NK-92 treated with Interleukin-12 subunit alpha and Interleukin-12 subunit beta, amount 100 ng/mL, for 24 hours (cell line): Measurements from ENCODE around the gene ELF4.
A peak's percentile ranks its signal among the peaks of the same experiment; 100 is the strongest.
"Not testable (repeated sequence)": the region's sequence is repeated elsewhere in the genome, so short reads cannot be mapped to it uniquely, and the experiment has no call there.

Source experiments
- DNase-seq: peaks from one replicate; lab custom pipeline; 2025; lab: John Stamatoyannopoulos, UW

Gene ELF4

DNA sequence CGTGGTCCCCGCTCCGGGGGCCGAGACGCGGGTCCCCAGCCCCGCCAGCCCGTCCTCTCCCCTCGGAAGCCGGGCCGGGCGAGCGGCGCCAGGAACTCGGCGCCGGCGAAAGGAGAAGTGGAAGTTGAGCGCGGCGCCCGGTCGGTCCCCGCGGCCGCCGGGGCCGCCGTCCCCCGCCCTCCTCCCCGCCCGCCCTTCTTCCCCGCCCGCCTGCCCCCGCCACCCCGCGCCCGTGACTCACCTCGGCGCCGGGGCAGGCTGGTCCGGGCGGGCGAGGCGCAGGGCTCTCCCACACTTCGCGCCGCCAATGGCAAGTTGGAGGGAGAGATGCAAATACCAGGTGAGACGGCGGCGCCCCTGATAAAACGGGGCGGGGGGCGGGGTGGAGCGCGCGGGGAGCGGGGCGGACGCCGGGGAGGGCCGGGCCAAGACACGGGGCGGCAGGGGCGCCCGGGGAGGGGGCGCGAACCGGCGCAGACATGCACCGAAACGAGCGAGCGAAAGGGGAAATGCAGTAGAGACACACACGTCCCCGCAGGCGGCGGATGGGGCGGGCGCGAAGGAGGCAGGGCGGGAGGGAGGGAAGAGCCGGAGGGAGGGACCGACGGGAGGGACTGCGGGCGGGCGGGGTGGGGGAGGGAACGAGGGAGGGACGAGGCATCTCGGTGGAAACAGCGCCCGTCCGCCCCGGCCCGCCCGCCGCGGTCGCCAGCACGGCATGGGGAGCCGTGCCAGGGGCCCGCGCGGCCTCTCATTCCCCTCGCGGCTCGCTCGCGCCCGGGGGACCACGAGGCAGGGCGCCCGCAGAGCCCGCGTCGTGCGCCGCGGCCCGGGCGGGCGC, at the start of gene ELF4:
ELF4 (minus strand) TSS at position 119 of the 841 bp plus-strand sequence. CDS start 29,167 bp downstream, outside the sequence.
- DNase-seq: peak; percentile 41

DNA sequence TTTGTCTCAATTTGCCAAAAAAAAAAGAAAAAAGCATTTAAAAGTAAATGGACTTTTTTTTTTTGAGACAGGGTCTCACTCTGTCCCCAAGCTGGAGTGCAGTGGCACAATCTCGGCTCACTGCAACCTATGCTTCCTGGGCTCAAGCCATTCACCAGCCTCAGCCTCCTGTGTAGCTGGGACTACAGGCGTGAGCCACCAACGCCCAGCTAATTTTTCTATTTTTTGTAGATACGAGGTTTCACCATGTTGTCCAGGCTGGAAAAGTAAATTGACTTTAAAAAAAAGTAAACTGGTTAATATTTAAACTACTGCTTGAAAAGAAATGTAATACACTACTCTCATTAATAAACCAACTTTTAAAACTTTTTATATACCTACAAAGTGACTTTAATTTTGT, 49.5 kb upstream of the ELF4 start:
- DNase-seq: no peak

DNA sequence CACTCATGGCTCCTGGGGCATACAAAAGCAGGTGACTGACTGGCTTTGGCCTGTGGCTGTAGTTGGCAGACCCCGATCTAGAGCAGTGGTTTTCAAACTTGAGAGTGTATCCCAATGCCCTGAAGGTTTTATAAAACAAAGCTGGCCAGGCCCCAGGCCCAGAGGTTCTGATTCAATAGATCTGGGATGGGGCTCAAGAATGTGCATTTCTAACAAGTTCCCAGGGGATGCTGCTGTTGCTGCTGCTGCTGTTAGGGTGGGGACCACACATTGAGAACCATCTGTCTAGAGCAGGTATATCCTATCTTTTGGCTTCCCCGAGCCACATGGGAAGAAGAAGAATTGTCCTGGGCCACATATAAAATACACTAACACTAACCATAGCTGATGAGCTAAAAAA, 48.0 kb upstream of the ELF4 start:
- DNase-seq: no peak

DNA sequence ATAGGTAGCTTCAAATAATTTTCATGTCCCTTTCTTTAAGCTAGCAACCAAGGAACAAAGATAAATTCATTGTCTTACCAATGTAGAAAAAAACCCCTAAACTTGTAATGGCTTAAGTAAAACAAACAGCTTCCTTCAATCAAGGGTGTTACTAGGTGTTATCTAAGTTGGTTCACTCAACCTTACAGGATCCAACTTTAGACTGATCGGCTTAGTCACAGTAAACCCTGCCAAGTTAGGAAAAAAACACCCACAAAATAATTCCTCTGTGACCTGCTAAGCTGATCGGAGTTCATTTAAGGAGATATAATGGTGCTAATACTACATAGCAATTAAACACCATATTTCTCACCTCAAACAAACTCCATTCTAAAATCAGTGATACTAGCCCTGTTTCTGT, 45.3 kb upstream of the ELF4 start:
- no peak for DNase-seq

DNA sequence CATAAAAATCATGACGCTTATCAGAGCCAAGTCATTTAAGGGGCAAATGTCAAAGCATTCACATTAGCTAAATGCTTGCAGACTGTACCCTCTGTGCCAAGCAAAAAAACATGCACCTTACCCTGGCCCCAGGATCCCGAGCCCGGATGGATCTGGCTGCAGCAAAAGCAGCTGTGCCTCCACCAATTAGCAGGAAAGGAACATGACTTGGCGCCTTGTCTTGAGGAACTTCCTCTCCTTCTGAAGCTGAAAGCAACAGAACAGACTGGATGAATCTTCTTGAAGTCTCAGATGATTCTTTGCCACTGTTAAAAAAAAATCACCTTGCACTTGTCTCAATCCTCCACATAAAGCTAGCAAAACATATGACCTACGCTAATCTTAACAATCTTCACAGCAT, 37.3 kb upstream of the ELF4 start:
- no peak for DNase-seq

DNA sequence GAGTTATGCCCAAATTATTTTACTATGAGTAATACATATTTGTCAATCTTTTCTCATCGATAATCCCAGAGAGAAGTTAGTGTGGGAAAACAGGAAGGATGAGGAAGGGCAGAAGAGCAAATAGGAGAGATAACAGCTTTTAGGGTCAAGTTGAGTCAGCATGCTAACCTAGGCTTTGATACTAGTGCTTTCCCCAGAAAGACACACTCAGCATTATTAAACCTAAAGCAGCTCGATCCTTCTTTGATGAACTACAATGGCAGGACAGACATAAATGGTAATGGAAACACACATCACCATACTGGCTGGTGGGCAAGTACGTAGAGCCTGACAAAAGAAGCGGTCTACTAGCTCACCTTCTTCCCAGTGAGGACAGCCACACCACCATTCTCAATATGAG, 34.8 kb upstream of the ELF4 start:
- no peak for DNase-seq

DNA sequence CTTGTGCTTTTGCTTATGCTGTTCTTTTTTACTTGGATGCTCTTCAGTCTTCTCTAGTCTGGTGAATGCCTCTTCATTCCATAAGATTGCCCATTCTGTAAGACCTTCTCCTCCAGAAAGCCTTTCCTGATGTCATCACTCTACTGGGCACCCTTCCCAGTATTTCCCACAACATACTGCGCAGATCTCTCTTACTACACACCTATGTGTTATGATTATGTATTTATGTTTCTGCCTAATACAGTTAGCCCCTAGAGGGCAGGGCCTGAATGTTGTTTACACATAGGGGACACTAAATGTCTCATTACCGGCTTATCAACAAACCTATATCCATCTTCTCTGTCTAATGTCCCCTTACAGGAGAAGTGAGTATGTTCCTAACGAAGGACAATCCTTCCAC, 34.2 kb upstream of the ELF4 start:
- no peak for DNase-seq

DNA sequence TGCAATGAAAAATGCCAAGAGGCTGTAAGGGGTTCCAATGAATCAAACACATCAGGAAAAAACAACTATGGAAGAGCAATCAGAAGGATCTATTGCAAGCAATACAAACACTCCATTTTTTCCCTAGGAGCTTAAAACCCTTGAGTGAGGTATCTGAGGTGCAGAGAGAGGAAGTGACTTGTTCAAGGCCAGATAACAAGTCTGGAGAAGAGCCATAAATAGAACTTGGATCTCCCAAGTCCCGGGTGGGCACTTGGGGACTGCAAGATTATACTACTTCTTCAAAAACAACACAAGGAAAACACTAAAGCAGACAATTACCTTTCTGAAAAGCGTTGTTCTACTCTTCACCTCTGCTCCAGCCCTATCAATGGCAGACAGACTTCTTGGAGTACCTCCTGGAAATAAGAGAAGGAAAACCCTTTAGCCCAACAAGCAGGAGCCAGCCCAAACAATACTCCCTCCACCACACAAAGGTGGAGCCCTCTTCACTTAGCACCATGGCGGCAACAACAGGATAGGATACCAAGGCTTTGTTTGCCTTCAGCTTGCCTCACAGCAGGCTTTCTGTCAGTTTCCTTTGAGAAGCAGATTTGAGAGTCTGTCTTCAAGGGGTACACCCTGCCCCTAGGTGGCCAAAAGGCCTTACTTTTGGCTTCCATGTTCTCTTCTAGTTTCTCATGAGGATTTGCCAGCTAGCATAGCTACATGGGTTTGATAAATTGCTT, 29.3 kb upstream of the ELF4 start:
- DNase-seq: no peak

DNA sequence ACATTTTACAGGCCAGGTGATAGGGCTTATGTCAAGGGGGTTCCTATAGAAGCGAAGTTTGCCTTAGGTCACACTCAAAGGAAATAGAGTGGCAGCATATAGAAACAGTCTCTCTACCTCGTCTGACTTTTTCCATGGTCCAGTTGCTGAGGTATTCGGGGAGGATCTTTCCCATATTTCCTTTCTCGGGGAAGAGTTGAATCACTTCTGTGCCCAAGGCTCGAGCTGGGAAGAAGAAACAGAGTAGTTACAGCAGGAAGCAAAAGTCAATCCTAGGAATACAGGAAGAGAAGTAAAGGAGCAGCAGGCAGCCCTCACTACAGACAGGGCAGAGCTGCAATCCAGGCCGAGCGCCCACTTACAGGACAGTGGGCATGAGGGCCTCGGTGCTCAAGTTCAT, 26.7 kb upstream of the ELF4 start:
- no peak for DNase-seq

DNA sequence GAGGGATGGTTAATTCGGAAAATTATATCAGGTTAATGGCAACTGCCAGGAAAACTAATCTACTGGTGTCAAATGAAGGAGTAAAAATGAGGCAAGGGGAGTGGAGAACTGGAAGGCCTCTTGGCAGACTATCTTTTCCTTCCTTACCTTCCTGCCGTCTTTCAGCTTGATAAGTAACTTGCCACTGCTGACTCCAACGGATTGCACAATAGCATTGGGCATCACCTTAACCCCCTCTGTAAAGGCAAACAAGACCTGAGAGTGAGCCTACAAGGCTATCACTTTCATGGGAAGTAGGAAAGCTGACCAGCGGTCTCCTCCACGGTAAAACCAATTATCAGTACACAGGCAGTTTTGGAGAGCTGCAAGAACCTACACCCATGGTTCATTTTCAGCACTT, 26.2 kb upstream of the ELF4 start:
- DNase-seq: no peak

DNA sequence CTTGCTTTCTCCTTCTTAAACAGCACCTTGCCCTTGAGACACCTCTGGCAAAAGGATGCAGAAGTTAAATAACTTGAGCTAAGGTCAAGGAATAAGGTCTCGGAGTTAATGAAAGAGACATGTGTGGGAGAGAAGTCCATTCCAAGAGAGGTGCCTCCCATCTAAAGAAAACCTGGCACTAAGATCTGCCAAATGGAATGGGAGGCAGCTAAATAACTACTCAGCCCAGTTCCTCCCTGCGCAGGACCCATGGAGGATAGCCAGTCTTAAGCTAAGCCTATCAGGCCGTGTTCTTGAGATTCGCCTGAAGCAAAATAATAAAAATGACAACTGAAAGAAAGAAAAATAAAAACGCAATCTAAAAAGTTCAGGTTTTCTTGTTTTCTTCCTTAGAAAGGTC, 20.7 kb upstream of the ELF4 start:
- no peak for DNase-seq

DNA sequence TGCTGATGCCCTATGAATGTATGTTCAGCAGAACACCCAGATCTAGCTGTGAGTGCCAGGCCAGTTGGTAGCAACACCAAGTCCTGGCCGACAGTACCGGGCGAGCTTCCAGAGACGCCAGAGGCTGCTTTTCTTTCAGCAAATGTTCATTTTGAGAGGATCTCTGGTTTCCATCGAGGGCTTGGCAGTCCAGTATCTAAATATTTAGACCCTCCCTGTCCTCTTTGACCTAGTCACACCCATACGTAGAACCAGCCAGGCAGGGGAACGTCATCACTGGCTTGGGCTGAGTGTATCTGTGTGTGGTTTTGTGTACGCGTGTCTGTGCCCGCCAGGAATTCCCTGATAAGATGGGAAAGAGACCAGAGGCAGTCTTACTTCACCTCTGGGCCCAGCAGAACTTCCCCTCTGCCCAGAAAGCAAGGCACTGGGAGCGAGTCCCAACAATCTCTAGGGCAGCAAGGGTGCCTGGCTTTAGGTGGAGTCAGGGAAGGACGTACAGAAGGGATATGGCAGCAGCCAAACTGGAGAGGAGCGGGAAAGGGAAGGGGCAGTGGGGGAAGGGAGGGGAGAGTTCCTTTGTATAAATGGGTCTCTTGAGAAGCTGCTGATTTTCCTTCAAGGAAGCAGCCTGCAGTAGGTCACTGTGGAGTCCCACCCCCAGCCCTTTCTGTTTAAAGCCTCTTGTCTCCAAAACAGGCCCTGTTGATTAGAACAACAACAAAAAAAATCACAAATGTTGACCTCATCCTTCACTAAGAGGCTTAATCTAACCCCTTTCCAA, 15.0 kb upstream of the ELF4 start:
- no peak for DNase-seq

DNA sequence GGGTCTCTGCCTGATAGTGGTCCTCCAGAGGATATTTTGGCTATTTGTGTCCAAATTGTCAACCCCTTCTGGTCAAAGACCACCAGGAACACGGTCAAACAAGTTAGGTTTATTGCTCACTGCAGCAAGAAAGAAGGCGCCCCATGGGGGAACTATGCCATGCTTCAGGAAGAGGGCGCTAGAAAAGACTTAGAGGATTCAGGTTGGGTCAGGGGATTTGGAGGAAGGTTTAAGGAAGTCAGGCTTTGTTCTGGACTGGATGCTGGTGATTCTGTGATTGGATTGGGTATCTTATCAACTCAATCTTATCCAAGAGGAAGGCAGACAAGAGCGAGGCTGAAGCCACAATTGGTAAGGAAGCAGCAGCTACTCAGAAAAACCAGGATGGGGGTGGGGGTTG, 14.3 kb upstream of the ELF4 start:
- DNase-seq: no peak

DNA sequence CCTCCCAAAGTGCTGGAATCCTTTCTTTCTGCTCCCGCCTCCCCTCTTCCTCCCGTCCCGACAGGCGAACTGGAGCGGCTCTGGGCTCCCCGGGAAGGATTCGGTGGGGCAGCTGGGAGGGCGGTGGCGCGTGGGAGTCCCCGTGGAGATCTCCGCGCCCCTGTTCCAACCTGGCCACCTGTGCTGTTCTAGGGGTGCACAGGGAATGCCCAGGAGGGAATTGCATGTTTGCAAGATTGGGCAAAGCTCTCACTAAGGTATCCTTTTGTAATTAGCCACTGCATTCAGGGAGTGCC, 11.2 kb upstream of the ELF4 start:
- no peak for DNase-seq

DNA sequence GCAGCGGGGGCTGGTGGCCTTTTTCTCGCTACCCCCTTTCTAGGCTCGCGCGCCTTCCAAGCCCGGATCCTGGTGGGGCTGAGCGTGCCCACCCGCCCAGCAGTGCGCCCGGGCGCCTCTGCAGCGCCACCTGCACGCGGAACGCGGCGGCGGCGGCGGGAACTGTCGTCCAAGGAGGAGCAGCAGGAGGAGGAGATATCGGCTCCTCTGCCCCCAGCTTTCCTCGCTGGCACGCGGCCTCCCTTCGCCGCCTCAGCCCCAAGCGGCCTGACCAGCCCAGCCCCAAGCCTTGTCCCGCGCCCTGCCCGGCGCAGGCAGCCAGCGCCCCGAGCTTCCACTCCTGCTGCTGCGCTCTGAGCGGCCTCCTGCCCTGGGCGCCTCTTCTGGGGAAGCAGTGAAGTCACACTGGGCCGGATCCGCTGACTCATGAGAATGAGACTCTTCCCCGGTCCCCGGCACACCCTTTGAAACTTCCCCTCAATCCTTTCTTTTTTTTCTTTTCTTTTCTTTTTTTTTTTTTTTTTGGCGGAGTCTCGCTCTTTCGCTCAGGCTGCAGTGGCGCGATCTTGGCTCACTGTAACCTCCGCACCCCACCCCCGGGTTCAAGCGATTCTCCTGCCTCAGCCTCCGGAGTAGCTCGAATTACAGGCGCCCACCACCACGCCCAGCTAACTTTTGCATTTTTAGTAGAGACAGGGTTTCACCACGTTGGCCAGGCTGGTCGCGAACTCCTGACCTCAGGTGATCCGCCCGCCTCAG, 10.6 kb upstream of the ELF4 start:
- no peak for DNase-seq

DNA sequence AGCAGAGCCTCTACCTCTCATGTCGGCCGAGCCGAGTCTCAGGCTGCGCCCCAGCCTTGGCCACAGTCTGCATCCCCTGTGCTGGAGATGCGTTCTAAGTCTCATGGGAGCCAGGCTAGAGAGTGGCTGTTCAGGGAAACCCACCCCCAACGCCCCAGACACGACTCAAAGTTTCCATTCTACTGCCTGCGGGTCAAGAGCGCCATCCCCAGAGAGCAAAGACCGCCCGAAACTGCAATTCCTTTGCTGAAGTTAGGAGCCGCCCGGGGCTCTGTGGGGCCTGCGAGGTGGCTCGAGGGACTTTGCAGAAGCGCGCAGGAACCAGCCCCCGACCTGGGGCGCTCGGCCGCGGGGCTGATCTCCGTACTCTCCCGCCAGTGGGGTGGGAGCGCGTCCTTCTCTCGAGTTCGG, 10.0 kb upstream of the ELF4 start:
- no peak for DNase-seq

DNA sequence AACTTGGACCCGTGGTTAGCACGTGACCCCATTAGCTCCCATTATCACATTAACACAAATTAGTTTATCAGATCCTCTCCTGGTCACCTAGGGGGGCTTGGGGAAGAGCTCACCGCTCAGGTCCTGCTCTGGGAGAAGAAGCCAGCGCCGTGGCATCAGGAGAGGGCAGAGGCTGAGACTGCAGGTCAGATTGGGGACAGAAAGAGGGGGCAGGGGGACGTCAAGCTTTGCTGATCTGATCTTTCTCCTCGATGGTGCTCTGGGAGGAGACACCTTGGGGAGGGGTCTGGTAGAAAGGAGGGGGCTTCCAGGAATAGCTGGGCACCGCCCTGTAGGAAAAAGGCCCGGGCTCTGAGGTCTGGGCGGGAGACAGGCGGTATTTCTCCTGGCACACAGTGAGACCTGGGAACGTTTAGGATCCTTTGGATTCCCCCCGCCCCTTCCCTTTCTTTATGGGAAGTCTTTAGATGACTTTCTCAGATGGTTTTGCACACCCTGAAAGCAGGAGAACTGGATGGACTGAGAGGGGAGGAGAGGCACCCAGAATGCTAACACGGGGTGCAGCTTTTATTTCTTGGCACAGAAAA, 9.1 kb upstream of the ELF4 start:
- DNase-seq: no peak

DNA sequence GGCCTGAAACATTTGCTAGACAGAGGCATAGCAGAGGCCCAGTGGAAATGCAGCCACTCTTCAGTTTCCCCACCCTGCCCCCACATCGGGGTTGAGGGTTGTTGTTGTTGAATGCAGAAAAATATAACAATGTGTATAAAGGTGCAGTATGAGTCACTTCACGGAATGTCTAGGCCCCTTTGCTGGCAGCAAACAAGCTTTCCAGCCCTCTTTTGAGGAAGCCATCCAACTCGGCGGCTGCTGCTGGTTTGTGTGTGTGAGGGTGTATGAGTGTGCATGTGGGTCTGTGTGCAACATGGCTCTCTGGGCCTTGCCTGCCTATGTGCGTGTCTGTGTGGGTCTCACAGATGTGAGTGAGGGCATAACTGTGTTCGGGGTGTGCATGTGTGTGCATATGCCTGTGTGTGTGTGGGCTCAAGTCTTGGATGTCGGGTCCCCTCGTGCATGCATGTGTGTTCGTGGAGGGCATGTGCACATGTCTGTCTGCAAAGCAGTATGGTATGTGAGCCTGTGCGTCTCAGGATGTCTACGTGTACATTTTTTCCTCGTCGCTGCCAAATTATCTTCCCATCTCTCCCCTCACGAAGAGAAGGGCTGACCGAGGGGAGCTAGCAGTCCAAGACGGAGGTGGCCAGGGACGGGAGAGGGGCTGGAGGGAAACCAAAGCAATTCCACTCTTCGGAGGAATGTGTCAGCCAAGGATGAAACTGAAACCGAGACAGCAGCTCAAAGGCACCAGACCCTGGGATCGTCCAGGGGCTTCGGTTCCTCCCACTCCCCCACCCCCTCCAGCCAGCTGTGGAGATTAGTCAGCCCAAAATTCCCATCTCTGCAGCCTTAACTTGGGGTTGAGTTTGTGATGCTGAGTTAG, 8.4 kb upstream of the ELF4 start:
- no peak for DNase-seq

DNA sequence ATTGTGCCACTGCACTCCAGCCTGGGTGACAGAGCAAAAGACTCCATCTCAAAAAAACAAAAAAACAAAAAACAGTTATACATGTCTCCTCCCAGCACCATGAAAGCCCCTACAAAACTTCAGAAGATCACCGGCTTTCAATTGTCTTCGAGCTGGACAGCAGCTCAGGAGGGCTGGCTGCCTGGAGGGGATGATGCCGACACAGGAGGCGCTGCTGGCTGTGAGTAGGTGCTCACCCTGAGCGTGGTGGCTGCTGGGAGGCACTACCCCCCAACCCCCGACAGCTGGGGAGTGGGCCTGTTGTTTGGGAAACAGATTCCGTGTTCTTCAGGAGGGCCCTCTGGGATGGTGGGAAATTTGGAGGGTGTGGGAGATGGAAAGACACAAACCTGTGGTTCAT, 6.9 kb upstream of the ELF4 start:
- no peak for DNase-seq

DNA sequence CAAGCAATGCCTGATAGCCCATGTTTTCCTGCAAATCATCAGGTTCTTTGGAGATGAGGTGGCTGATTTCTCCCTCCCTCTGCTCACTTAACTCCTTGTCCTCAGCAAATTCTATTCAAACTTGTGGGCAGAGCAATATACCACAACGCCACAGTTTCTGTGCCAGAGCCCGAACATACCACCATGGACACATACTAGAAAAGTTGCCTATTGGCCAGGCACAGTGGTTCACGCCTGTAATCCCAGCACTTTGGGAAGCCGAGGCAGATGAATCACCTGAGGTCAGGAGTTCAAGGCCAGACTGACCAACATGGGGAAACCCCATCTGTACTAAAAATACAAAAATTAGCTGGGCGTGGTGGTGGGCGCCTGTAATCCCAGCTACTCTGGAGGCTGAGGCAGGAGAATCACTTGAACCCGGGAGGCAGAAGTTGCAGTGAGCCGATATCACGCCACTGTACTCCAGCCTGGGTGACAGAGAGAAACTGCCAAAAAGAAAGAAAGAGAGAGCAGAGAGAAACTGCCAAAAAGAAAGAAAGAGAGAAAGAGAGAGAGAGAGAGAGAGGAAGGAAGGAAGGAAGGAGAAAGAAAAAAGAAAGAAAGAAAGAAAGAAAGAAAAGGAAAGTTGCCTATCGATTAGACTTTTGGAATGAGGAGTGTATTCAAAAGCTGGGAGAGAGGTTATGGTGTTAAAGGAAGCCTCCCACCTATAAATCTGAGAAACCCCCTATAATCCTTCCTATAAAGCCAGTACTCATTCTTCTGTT, 5.0 kb upstream of the ELF4 start:
- DNase-seq: not testable (repeated sequence)
